Parathyroid adenoma (tissue), 2 donors: ENCODE measurements around the gene ARMC5.

Experiments used
- H2AFZ ChIP-seq: fragments of 300-600 bp; sonication (generic); one replicate; pipeline ENCODE4 v1.7.0; 2017; ENCODE audit warnings: antibody characterized with exemption, mild to moderate bottlenecking
- H3K27ac ChIP-seq: fragments of 300-600 bp; sonication (generic); one replicate; pipeline ENCODE4 v1.7.0; 2017
- H3K27me3 ChIP-seq: fragments of 300-600 bp; sonication (generic); one replicate; pipeline ENCODE4 v1.7.0; 2017; ENCODE audit warnings: low read length; ENCODE audit not compliant: control insufficient read depth, insufficient read depth
- H3K36me3 ChIP-seq: fragments of 300-600 bp; sonication (generic); one replicate; pipeline ENCODE4 v1.7.0; 2017; ENCODE audit warnings: low read length; ENCODE audit not compliant: control insufficient read depth, insufficient read depth
- H3K4me1 ChIP-seq: fragments of 300-600 bp; sonication (generic); one replicate; pipeline ENCODE4 v1.7.0; 2017; ENCODE audit warnings: control low read depth
- H3K4me2 ChIP-seq: fragments of 300-600 bp; sonication (generic); one replicate; pipeline ENCODE4 v1.7.0; 2017; ENCODE audit warnings: low read length
- H3K4me3 ChIP-seq: fragments of 300-600 bp; sonication (generic); one replicate; pipeline ENCODE4 v1.7.0; 2017; ENCODE audit warnings: low read depth, low read length
- H3K79me2 ChIP-seq: fragments of 300-600 bp; sonication (generic); one replicate; pipeline ENCODE4 v1.7.0; 2017; ENCODE audit warnings: control low read depth
- H3K9ac ChIP-seq: fragments of 300-600 bp; sonication (generic); one replicate; pipeline ENCODE4 v1.7.0; 2017; ENCODE audit warnings: mild to moderate bottlenecking
- H3K9me3 ChIP-seq: fragments of 300-600 bp; sonication (generic); one replicate; pipeline ENCODE4 v1.7.0; 2017; ENCODE audit warnings: low read length; ENCODE audit not compliant: control insufficient read depth
- CTCF ChIP-seq: fragments of 300-600 bp; sonication (generic); IDR thresholded peaks from one replicate; pipeline ENCODE4 v1.7.0; 2017; ENCODE audit warnings: antibody characterized with exemption, mild to moderate bottlenecking
- donor health status: primary hyperparathyroidism.

The ARMC5 gene

GRCh38 chr16:31496670-31497069, 37.4 kb downstream of the ARMC5 start:
- H2AFZ ChIP-seq, result no peak overlapping the region
- no peaks in the 10 kb centered on the region for H3K9me3 ChIP-seq
- H3K27me3 ChIP-seq, result no peaks in the 10 kb centered on the region
- peaks cover 31% of the 10 kb centered on the region for H3K79me2 ChIP-seq
- no peak for TF ChIP-seq CTCF
- no peak overlapping the region for H3K27ac ChIP-seq
- H3K4me3 ChIP-seq, result no peak overlapping the region
- H3K36me3 ChIP-seq, result no peaks in the 10 kb centered on the region
- H3K9ac ChIP-seq, result no peak overlapping the region
- H3K4me1 ChIP-seq, result no peaks in the 10 kb centered on the region
- no peak overlapping the region for H3K4me2 ChIP-seq

GRCh38 chr16:31498493-31498892, 39.2 kb downstream of the ARMC5 start:
- H3K36me3 ChIP-seq, result no peaks in the 10 kb centered on the region
- no peaks in the 10 kb centered on the region for H3K27me3 ChIP-seq
- no peaks in the 10 kb centered on the region for H3K9me3 ChIP-seq
- H3K27ac ChIP-seq, result no peak overlapping the region
- H3K79me2 ChIP-seq, result peaks cover 31% of the 10 kb centered on the region
- H3K4me3 ChIP-seq, result no peak overlapping the region
- H3K9ac ChIP-seq, result no peak overlapping the region
- H3K4me2 ChIP-seq, result no peak overlapping the region
- no peak overlapping the region for H2AFZ ChIP-seq
- no peaks in the 10 kb centered on the region for H3K4me1 ChIP-seq
- TF ChIP-seq CTCF, result no peak

- peaks cover 31% of the 10 kb centered on the region for H3K79me2 ChIP-seq
- no peak overlapping the region for H3K4me2 ChIP-seq
- no peaks in the 10 kb centered on the region for H3K27me3 ChIP-seq
- no peak overlapping the region for H3K4me3 ChIP-seq
- H3K4me1 ChIP-seq, result no peaks in the 10 kb centered on the region
- no peak overlapping the region for H2AFZ ChIP-seq
- TF ChIP-seq CTCF, result no peak
- H3K36me3 ChIP-seq, result no peaks in the 10 kb centered on the region
- no peak overlapping the region for H3K9ac ChIP-seq
- no peak overlapping the region for H3K27ac ChIP-seq
- no peaks in the 10 kb centered on the region for H3K9me3 ChIP-seq
Measured at GRCh38 chr16:31499928-31500327, 40.6 kb downstream of the ARMC5 start.

GRCh38 chr16:31501226-31501965, 42.1 kb downstream of the ARMC5 start:
- Histone ChIP-seq H3K27me3 (no peaks in the 10 kb centered on the region), H3K9me3 (no peaks in the 10 kb centered on the region), H2AFZ (no peak overlapping the region), H3K27ac (no peak overlapping the region), H3K79me2 (peaks cover 28% of the 10 kb centered on the region), H3K36me3 (no peaks in the 10 kb centered on the region), H3K4me3 (no peak overlapping the region), H3K4me2 (no peak overlapping the region), H3K4me1 (no peaks in the 10 kb centered on the region), H3K9ac (no peak overlapping the region)
- no peak for TF ChIP-seq CTCF

GRCh38 chr16:31501966-31502348, 42.7 kb downstream of the ARMC5 start:
- Histone ChIP-seq H3K79me2 (peaks cover 28% of the 10 kb centered on the region), H3K9me3 (no peaks in the 10 kb centered on the region), H3K4me2 (no peak overlapping the region), H3K27me3 (no peaks in the 10 kb centered on the region), H3K27ac (no peak overlapping the region), H3K4me3 (no peak overlapping the region), H3K36me3 (no peaks in the 10 kb centered on the region), H3K4me1 (peaks cover 3% of the 10 kb centered on the region), H3K9ac (no peak overlapping the region), H2AFZ (no peak overlapping the region)
- TF ChIP-seq CTCF, result no peak
